SK-N-SH treated with all-trans-retinoic acid at 6 μM for 48 hours (cell line): ENCODE results near the gene OAF.

ENCODE experiments used
- ATAC-seq: fragments of 200-7000 bp; cut with Tn5 transposase; 3 replicates; pipeline ENCODE4 v1.9.1; 2020; ENCODE audit warnings: mild to moderate bottlenecking, moderate library complexity
- BACH2 ChIP-seq: fragments of 250-450 bp; sonication (Bioruptor Pico); IDR thresholded peaks from 2 replicates; pipeline ENCODE4 v1.9.0; 2021; ENCODE audit warnings: mild to moderate bottlenecking, borderline replicate concordance
- CREB5 ChIP-seq: fragments of 250-450 bp; sonication (Bioruptor Pico); IDR thresholded peaks from 2 replicates; pipeline ENCODE4 v1.5.1; 2020; ENCODE audit warnings: low read depth, mild to moderate bottlenecking, moderate library complexity
- CSDC2 ChIP-seq: fragments of 250-450 bp; sonication (Bioruptor Pico); IDR thresholded peaks from 2 replicates; pipeline ENCODE4 v1.5.0; 2020; ENCODE audit warnings: mild to moderate bottlenecking, moderate library complexity
- ESRRG ChIP-seq: fragments of 250-450 bp; sonication (Bioruptor Pico); IDR thresholded peaks from 2 replicates; pipeline ENCODE4 v1.6.1; 2021; ENCODE audit warnings: mild to moderate bottlenecking
- GLIS3 ChIP-seq: fragments of 250-450 bp; sonication (Bioruptor Pico); IDR thresholded peaks from 2 replicates; pipeline ENCODE4 v1.5.0; 2020; ENCODE audit warnings: mild to moderate bottlenecking, moderate library complexity
- ISL1 ChIP-seq: fragments of 250-450 bp; sonication (Bioruptor Pico); IDR thresholded peaks from 2 replicates; pipeline ENCODE4 v2.1.2; 2022; ENCODE audit warnings: mild to moderate bottlenecking, moderate library complexity
- OSR1 ChIP-seq: fragments of 250-450 bp; sonication (Bioruptor Pico); IDR thresholded peaks from 2 replicates; pipeline ENCODE4 v1.8.0; 2022; ENCODE audit warnings: moderate library complexity, mild to moderate bottlenecking, inconsistent platforms
- PATZ1 ChIP-seq: fragments of 250-450 bp; sonication (Bioruptor Pico); IDR thresholded peaks from 2 replicates; pipeline ENCODE4 v1.8.0; 2020; ENCODE audit warnings: mild to moderate bottlenecking, moderate library complexity, borderline replicate concordance
- POU6F1 ChIP-seq: fragments of 250-450 bp; sonication (Bioruptor Pico); IDR thresholded peaks from 2 replicates; pipeline ENCODE4 v1.8.0; 2021; ENCODE audit warnings: low read depth, mild to moderate bottlenecking, moderate library complexity, borderline replicate concordance
- PPARA ChIP-seq: fragments of 250-450 bp; sonication (Bioruptor Pico); IDR thresholded peaks from 2 replicates; pipeline ENCODE4 v1.5.0; 2020; ENCODE audit warnings: mild to moderate bottlenecking, borderline replicate concordance
- RARB ChIP-seq: fragments of 250-450 bp; sonication (Bioruptor Pico); IDR thresholded peaks from 2 replicates; pipeline ENCODE4 v1.8.0; 2021; ENCODE audit warnings: mild to moderate bottlenecking, moderate library complexity
- SNAI2 ChIP-seq: fragments of 250-450 bp; sonication (Bioruptor Pico); IDR thresholded peaks from 2 replicates; pipeline ENCODE4 v1.5.0; 2020; ENCODE audit warnings: mild to moderate bottlenecking, moderate library complexity
- TCF4 ChIP-seq: fragments of 250-450 bp; sonication (Bioruptor Pico); IDR thresholded peaks from 2 replicates; pipeline ENCODE4 v1.8.0; 2021; ENCODE audit warnings: mild to moderate bottlenecking, moderate library complexity, borderline replicate concordance
- TOX ChIP-seq: fragments of 250-450 bp; sonication (Bioruptor Pico); IDR thresholded peaks from 2 replicates; pipeline ENCODE4 v1.8.0; 2021; ENCODE audit warnings: mild to moderate bottlenecking, moderate library complexity, borderline replicate concordance
- TSHZ2 ChIP-seq: fragments of 250-450 bp; sonication (Bioruptor Pico); IDR thresholded peaks from 2 replicates; pipeline ENCODE4 v1.5.0; 2020; ENCODE audit warnings: mild to moderate bottlenecking, moderate library complexity
- ZC3H10 ChIP-seq: fragments of 250-450 bp; sonication (Bioruptor Pico); IDR thresholded peaks from 2 replicates; pipeline ENCODE4 v1.5.1; 2021; ENCODE audit warnings: mild to moderate bottlenecking, moderate library complexity
- ZFP3 ChIP-seq: fragments of 250-450 bp; sonication (Bioruptor Pico); IDR thresholded peaks from 2 replicates; pipeline ENCODE4 v1.5.0; 2020; ENCODE audit warnings: mild to moderate bottlenecking, moderate library complexity
- ZFP30 ChIP-seq: fragments of 450-650 bp; formaldehyde crosslinking; IDR thresholded peaks from 2 replicates; pipeline ENCODE4 v1.5.0; 2022; ENCODE audit warnings: mild to moderate bottlenecking, moderate library complexity
- ZNF565 ChIP-seq: fragments of 450-650 bp; formaldehyde crosslinking; conservative IDR thresholded peaks from 2 replicates; pipeline ENCODE4 v1.5.0; 2020; ENCODE audit warnings: low read depth, mild to moderate bottlenecking, moderate library complexity
- ZNF70 ChIP-seq: fragments of 450-650 bp; formaldehyde crosslinking; IDR thresholded peaks from 2 replicates; pipeline ENCODE4 v1.5.0; 2020; ENCODE audit warnings: mild to moderate bottlenecking, moderate library complexity
- TF ChIP-seq, protein P1 (sequence below): fragments of 250-450 bp; sonication (Bioruptor Pico); IDR thresholded peaks from 2 replicates; pipeline ENCODE4 v1.5.1; 2021; ENCODE audit warnings: mild to moderate bottlenecking, moderate library complexity

The OAF gene

GRCh38 chr11:120197251-120197891 is 13.5 kb upstream of the OAF start (continued):
- no peak for TF ChIP-seq TSHZ2 (CRISPR knock-in tag)
- no peak for TF ChIP-seq OSR1 (CRISPR knock-in tag)
- TF ChIP-seq ISL1 (CRISPR knock-in tag): no peak
- no peak for TF ChIP-seq ZNF70
- no peak for TF ChIP-seq TCF4 (CRISPR knock-in tag)
- no peak for TF ChIP-seq ZC3H10
- TF ChIP-seq ZNF565 (CRISPR knock-in tag): no peak
- TF ChIP-seq ESRRG (CRISPR knock-in tag): no peak

- no peak for ATAC-seq
- no peak for TF ChIP-seq PATZ1 (CRISPR knock-in tag)
- no peak for TF ChIP-seq RARB (CRISPR knock-in tag)
- no peak for TF ChIP-seq ZNF565 (CRISPR knock-in tag)
- TF ChIP-seq ZFP30: no peak
- TF ChIP-seq TOX: no peak
- TF ChIP-seq ZNF70: no peak
- TF ChIP-seq SNAI2 (CRISPR knock-in tag): no peak
- no peak for TF ChIP-seq ESRRG (CRISPR knock-in tag)
- no peak for TF ChIP-seq OSR1 (CRISPR knock-in tag)
- no peak for TF ChIP-seq BACH2 (CRISPR knock-in tag)
- TF ChIP-seq, protein P1, sequence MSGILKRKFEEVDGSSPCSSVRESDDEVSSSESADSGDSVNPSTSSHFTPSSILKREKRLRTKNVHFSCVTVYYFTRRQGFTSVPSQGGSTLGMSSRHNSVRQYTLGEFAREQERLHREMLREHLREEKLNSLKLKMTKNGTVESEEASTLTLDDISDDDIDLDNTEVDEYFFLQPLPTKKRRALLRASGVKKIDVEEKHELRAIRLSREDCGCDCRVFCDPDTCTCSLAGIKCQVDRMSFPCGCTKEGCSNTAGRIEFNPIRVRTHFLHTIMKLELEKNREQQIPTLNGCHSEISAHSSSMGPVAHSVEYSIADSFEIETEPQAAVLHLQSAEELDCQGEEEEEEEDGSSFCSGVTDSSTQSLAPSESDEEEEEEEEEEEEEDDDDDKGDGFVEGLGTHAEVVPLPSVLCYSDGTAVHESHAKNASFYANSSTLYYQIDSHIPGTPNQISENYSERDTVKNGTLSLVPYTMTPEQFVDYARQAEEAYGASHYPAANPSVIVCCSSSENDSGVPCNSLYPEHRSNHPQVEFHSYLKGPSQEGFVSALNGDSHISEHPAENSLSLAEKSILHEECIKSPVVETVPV (CRISPR knock-in tag): no peak
- no peak for TF ChIP-seq POU6F1 (CRISPR knock-in tag)
- TF ChIP-seq CSDC2 (CRISPR knock-in tag): no peak
- no peak for TF ChIP-seq GLIS3 (CRISPR knock-in tag)
- no peak for TF ChIP-seq ZC3H10
- no peak for TF ChIP-seq TSHZ2 (CRISPR knock-in tag)
These were observed 12.9 kb upstream of the OAF start for GRCh38 chr11:120197977-120198376.

GRCh38 chr11:120198403-120198786 is 12.4 kb upstream of the OAF start:
- no peak for ATAC-seq
- TF ChIP-seq ZNF565 (CRISPR knock-in tag) (no peak), ZC3H10 (no peak), OSR1 (CRISPR knock-in tag) (no peak), PPARA (CRISPR knock-in tag) (no peak), ESRRG (CRISPR knock-in tag) (no peak), SNAI2 (CRISPR knock-in tag) (no peak), TCF4 (CRISPR knock-in tag) (no peak), CREB5 (CRISPR knock-in tag) (no peak), ZFP30 (no peak), BACH2 (CRISPR knock-in tag) (no peak), ZFP3 (CRISPR knock-in tag) (no peak), RARB (CRISPR knock-in tag) (no peak), PATZ1 (CRISPR knock-in tag) (no peak)
- TF ChIP-seq, protein P1 (CRISPR knock-in tag): no peak
